AG08395 (cell line): Measurements from ENCODE around the gene EGLN2.
"Not testable (repeated sequence)": the region's sequence is repeated elsewhere in the genome, so short reads cannot be mapped to it uniquely, and the experiment has no call there.

ENCODE experiments used
- DNase-seq: peaks from one replicate; pipeline ENCODE4 v3.0.0; 2012; ENCODE audit warnings: mixed read lengths, low spot score

The EGLN2 gene

GRCh38 chr19:40776932-40777644 is 21.9 kb upstream of the EGLN2 start:
- DNase-seq = peak; percentile 92

DNA sequence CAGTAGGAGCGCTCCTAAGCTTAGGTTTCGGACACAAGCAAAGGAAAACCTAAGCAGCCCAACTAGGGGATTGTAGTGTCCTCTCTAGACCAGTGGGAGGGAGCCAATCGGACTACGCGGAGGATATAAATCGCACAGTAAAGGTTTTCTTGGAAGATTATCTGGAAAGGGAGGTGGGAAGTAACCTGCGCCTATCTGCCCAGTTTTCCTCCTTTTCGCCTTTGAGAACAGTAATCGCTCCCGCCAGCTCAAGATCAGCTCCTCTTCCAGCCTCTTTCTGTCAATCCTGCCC is 21.4 kb upstream of the EGLN2 start:
- no peak for DNase-seq

DNA sequence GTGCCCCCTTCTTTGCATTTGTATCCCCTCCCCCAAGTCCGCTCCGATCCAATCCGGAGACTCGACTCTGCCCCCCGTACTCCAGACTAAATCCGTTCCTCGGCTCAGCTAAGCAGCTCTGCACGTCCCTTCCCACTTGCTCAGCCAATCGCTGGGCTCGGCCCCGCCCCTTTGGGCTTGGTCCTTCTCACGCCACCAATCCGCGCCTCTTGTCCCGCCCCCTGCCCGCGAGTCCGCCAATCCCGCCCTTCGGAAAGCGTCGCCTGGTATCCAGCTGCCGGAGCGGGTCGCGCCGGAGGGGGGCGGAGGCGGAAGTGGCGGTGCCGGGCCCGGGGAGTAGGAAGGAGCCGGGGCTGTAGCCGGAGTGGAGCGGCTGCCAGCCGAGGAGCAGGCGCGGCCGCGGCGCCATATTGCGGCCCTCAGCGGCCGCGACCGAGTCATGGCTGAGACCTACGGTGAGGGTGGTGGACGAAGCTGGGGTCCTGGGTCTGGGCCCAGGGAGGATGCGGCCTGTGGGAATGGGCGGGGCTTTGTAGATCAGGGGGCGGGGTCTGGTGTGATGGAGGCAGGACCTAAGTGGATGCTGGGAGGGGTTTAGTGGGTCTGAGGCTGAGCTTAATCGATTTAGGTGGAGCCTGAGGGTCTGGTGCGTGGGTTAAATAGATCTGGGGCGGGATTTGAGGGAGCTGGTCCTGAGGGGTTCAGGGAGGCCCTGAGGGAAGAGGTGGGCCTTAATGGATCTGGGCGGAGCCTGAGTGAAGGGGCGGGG is 20.9 kb upstream of the EGLN2 start, which contains the start of gene RAB4B:
RAB4B (plus strand) TSS at position 311 of the 769 bp plus-strand sequence; CDS start at position 440, 129 bp downstream.
- peak; percentile 99 for DNase-seq

DNA sequence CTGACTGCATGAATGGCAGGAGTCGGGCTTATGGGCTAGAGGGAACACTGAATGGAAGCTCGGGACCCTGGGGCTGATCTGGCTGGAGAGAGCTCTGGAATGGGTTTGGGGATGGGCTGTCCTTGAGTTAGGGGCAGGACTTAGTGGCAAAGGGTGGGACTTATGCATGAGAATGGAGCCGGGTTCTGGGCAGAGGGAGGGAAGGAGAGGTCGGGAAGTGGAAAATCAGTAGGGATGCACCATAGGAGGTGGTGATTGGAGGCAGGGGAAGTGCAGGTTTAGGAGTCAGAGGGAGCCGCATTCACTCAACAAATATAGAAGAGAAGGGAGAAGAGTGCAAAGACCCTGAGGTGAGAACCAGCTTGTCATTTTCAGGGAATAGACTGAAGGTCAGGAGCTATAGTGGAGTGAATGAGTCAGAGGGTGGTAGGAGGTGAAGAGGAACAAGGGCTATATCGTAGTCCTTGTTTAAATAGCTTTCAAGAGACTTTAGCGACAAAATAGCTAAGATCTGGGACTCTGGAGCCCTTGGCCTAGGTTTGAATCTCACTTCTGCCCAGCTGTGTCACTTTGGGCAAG is 20.2 kb upstream of the EGLN2 start:
- no peak for DNase-seq

GRCh38 chr19:40780582-40780981 is 18.4 kb upstream of the EGLN2 start:
- DNase-seq = no peak

DNA sequence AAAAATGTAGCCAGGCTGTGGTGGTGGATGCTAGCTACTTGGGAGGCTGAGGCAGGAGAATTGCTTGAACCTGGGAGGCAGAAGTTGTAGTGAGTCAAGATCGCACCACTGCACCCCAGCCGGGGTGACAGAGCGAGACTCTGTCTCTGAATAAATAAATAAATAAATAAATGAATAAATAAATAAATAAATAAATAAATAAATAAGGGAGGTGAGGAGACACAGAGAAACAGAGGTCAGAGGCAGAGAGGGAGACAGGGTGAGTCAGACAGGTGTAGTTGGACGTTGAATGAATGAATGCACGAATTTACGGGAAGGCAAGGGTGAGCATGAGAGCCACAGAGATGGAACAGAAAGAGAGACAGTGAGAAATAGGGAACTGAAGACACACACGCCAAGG is 17.9 kb upstream of the EGLN2 start:
- DNase-seq = no peak

DNA sequence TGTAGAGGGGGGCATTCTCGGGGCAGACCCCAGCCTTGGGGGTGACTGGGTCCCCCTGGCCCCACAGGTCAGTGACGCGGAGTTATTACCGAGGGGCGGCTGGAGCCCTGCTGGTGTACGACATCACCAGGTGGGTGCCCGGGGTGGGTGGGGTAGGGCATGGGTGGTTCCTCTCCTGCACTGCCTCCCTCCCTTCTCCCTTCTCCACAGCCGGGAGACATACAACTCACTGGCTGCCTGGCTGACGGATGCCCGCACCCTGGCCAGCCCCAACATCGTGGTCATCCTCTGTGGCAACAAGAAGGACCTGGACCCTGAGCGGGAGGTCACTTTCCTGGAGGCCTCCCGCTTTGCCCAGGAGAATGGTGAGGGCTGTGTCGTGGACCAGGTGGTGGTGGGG is 15.3 kb upstream of the EGLN2 start:
- DNase-seq = no peak

DNA sequence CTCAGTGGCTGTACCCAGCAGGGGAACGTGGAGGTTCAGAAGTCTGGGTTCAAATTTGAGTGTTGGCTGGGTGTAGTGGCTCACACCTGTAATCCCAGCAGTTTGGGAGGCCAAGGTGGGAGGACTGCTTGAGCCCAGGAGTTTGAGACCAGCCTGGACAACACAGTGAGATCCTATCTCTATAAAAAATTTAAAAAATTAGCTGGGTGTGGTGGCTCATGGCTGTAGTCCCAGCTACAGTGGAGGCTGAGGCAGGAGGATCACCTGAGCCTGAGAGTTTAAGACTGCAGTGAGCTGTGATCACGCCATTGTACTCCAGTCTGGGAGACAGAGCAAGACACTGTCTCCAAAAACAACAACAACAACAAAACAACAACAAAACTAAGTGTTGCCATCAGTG is 14.8 kb upstream of the EGLN2 start:
- DNase-seq = not testable (repeated sequence)

GRCh38 chr19:40785526-40785925 is 13.5 kb upstream of the EGLN2 start:
- DNase-seq = no peak

DNA sequence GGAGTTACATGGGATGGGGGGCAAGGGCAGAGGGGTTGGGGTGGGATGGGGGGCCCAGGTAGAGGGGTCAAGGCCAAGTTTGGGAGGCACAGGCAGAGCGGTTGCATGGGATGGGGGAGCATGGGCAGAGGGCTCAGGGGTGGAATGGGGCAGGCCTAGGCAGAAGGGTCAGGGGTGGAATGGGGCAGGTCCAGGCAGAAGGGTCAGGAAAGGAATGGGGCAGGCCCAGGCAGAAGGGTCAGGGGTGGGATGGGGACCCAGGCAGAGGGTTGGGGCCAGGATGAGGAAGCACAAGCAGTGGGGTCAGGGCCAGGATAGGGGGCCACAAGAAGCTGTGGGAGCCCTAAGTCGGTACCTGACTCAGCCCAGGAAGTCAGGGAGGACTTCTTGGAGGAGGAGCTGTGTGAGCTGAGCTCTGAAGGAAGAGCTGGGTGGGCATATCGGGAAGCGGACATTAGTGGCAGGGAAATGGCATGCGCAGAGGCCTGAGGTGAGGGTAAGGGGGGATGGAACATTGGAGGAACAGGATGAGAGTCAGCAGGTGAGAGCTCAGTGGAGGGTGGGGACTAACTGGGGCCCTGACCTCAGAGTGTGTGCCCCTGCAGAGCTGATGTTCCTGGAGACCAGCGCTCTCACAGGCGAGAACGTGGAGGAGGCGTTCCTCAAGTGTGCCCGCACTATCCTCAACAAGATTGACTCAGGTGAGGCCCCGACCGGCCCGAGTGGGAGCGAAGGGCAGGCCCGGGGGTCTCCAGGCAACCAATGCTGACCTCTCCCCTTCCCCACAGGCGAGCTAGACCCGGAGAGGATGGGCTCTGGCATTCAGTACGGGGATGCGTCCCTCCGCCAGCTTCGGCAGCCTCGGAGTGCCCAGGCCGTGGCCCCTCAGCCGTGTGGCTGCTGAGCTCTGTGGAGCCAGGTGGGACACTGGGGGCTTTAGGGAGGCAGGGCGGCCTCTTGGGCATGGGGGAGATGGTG is 12.6 kb upstream of the EGLN2 start:
- no peak for DNase-seq

GRCh38 chr19:40791349-40791748 is 7.6 kb upstream of the EGLN2 start:
- no peak for DNase-seq

GRCh38 chr19:40791996-40792395 is 7.0 kb upstream of the EGLN2 start:
- DNase-seq = no peak

- no peak for DNase-seq
These were observed 1.6 kb upstream of the EGLN2 start for GRCh38 chr19:40797166-40797962.

- DNase-seq = peak; percentile 77
These were observed 868 bp upstream of the EGLN2 start for GRCh38 chr19:40797963-40798682.

DNA sequence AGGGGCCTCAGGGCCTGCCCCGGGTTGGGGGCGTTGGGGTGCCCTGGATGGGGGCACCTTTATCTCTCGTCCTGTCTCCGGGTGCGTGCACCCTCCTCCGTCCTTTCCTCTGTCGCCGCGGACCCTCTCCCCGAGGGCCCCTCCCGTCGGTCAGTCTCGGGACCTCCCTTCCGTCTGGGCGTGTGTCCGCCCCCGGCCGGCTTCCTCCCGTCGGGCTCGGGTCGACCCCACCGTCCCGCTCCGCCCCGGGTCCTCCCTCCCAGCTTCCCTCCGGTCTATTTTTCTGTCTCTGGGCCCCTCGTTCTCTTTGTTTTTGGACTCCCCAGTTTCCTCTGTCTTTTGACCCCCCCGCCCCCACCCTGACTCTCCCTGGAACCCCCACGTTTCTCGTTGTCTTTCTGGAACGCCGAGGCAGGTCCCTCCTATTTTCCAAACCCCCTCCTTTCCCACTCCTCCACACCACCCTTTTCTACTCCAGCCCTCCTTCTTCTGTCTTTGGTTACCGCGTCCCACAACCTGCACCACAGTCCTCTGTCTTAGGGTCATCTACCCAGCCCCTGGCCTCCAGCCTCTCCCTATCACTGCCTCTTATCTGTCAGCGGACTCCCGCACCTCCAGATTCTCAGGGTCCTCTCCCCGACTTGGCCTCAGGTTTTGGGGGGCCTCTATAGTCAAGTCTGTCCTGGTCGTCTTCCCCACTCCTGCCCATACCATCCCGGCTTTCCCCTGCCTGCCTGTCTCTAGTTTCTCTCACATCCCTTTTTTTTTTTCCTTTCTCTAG is 757 bp downstream of the EGLN2 start:
- no peak for DNase-seq

DNA sequence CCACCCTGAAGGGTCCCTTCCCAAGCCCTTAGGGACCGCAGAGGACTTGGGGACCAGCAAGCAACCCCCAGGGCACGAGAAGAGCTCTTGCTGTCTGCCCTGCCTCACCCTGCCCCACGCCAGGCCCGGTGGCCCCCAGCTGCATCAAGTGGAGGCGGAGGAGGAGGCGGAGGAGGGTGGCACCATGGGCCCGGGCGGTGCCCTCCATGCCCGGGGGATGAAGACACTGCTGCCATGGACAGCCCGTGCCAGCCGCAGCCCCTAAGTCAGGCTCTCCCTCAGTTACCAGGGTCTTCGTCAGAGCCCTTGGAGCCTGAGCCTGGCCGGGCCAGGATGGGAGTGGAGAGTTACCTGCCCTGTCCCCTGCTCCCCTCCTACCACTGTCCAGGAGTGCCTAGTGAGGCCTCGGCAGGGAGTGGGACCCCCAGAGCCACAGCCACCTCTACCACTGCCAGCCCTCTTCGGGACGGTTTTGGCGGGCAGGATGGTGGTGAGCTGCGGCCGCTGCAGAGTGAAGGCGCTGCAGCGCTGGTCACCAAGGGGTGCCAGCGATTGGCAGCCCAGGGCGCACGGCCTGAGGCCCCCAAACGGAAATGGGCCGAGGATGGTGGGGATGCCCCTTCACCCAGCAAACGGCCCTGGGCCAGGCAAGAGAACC is 1.5 kb downstream of the EGLN2 start:
- DNase-seq = no peak

DNA sequence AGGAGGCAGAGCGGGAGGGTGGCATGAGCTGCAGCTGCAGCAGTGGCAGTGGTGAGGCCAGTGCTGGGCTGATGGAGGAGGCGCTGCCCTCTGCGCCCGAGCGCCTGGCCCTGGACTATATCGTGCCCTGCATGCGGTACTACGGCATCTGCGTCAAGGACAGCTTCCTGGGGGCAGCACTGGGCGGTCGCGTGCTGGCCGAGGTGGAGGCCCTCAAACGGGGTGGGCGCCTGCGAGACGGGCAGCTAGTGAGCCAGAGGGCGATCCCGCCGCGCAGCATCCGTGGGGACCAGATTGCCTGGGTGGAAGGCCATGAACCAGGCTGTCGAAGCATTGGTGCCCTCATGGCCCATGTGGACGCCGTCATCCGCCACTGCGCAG is 2.0 kb downstream of the EGLN2 start:
- DNase-seq = no peak

- DNase-seq = no peak
These were observed 2.7 kb downstream of the EGLN2 start for GRCh38 chr19:40801426-40802299.
